ENCODE data around the gene RHEBL1.

The RHEBL1 gene

GRCh38 chr12:49019443-49020324, 50.1 kb downstream of the RHEBL1 start:
- no peak for DNase-seq (ENCODE audit: low read depth)

DNA sequence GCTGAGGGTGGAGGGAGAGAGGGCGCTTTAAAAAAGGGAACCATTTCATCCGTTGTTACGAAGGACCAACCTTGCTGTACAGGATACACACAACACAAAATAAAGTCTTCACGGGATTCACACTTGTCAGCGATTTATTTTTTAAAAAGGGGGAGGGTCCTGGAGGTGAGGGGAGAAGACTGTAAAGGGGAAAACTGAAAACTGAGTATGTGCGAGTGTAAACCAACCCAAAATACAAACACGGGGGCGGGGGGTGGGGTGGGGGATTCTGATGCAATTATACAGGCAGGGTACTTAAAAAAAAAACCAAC, 50.7 kb downstream of the RHEBL1 start:
- no peak for DNase-seq (ENCODE audit: low read depth)

DNA sequence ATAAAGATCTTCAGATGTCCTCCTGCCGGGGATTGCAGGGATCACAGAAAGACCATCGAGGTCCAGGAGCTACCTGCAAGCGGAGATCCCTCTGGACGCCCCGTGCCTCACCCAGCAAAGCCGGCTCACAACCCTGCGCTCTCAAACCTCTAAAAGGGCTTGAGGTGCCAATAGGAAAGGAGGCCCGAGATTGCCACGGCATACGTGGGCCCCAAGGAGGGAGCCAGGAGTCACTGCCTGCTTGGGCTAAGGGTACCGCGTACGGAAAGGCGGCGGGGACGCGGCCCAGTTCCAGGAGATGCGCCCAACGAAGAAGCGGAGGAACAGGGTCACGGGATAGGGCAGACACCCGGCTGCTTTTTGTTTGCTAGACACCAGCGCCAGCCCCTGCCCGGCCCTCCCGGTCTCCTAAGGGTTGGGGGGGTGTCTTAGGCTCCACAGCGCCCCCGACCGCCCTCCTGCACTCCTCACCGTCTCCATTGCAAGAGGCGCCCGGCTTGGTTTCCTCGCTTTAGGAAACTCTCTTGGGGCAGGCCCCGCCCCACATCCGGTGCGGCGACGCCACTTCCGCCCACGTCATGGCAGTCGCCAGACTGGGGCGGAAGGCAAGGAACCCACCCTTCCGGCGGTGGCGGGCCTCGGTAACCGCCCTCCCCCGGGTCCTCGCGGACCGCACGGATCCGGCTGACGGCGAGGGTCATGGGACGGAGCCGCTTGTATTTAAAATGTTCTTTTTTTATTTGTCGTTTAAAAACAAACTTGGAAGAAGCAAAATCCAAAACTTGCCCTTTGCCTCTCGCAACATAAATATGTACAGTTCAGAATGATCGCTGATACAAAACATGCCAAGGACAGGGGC, 51.3 kb downstream of the RHEBL1 start, which contains the start of gene PRKAG1:
Gene PRKAG1 (minus strand): TSS at position 516 of the 859 bp plus-strand sequence. CDS start 36 bp downstream, at position 480.
- DNase-seq (ENCODE audit: low read depth): peak; percentile 93

DNA sequence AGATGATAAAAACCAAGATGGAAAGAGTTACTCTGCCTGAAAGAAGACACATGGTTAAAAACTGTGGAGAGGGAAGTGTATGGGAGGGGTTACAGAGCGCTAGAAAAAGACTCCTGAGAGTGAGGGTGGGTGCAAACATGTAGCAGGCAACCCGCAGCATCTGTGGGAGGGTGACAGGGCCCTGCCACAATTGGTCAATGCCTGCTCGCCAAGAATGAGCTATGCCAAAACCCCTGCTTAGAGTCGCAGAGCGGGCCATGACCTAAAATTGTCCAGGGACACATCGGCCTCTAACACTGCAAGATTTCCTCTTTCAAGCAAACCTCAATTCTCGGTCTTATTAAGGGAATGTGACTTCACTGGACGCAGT, 51.9 kb downstream of the RHEBL1 start:
- no peak for DNase-seq (ENCODE audit: low read depth)

GRCh38 chr12:49015196-49015595, 54.6 kb downstream of the RHEBL1 start:
- DNase-seq (ENCODE audit: low read depth): no peak

Data from stimulated activated CD8-positive, alpha-beta memory T cell treated with anti-CD3 and anti-CD28 coated beads, Interleukin-12 subunit alpha, Interleukin-12 subunit beta, amount 100 ng/mL, for 4 hours (primary cell).